Kidney epithelial cell (primary cell): ENCODE results near the gene FAM114A1. TPM values are rescaled to one million over a fixed set of nuclear protein-coding genes. Genes with fewer than 3 reads are reported as not detected.
A peak's percentile ranks its signal among the peaks of the same experiment; 100 is the strongest.

Source experiments
- DNase-seq: peaks from one replicate; pipeline ENCODE4 v3.0.0-alpha.2; 2010; ENCODE audit warnings: low read depth
- H3K27me3 ChIP-seq: 2 replicates; pipeline ENCODE4 v1.6.0; 2011; ENCODE audit warnings: low read length; ENCODE audit not compliant: control insufficient read depth, insufficient read depth
- H3K36me3 ChIP-seq: 2 replicates; pipeline ENCODE4 v1.5.1; 2011; ENCODE audit warnings: low read length; ENCODE audit not compliant: control insufficient read depth, insufficient read depth
- H3K4me3 ChIP-seq: 2 replicates; pipeline ENCODE4 v1.5.1; 2011; ENCODE audit warnings: low read depth, mild to moderate bottlenecking, control low read depth, low read length
- total RNA-seq: library from RNA; depleted of rRNA; stranded (reverse); fragments of >200 nt; gene quantifications from 2 replicates; pipeline ENCODE4 v1.2.3, GENCODE V29; 2015
- TF ChIP-seq, protein P1 (sequence below): IDR thresholded peaks from 2 replicates; pipeline ENCODE4 v1.5.1; 2011; ENCODE audit warnings: mild to moderate bottlenecking, moderate library complexity, low read length, control low read depth, inconsistent platforms; ENCODE audit not compliant: insufficient read depth, poor library complexity, severe bottlenecking

The FAM114A1 gene
- total RNA-seq, 1 donor from 2014 or later = 53.9 TPM

DNA sequence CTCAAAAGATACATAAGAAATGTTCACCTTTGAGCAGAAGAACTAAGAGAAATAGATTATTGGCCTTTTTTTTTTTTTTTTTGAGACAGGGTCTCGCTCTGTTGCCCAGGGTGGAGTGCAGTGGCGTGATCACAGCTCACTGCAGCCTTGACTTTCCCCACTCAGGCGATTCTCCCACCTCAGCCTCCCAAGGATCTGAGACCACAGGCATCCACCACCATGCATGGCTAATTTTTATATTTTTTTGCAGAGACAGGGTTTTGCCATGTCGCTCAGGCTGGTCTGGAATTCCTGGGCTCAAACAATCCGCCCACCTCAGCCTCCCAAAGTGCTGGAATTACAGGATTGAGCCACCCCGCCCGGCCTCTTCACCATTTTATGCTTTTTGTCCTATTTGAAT, 8.1 kb upstream of the FAM114A1 start:
- TF ChIP-seq, protein P1, sequence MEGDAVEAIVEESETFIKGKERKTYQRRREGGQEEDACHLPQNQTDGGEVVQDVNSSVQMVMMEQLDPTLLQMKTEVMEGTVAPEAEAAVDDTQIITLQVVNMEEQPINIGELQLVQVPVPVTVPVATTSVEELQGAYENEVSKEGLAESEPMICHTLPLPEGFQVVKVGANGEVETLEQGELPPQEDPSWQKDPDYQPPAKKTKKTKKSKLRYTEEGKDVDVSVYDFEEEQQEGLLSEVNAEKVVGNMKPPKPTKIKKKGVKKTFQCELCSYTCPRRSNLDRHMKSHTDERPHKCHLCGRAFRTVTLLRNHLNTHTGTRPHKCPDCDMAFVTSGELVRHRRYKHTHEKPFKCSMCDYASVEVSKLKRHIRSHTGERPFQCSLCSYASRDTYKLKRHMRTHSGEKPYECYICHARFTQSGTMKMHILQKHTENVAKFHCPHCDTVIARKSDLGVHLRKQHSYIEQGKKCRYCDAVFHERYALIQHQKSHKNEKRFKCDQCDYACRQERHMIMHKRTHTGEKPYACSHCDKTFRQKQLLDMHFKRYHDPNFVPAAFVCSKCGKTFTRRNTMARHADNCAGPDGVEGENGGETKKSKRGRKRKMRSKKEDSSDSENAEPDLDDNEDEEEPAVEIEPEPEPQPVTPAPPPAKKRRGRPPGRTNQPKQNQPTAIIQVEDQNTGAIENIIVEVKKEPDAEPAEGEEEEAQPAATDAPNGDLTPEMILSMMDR = no peak
- DNase-seq = no peak
- H3K27me3 ChIP-seq = no peaks in the 10 kb centered on the region
- H3K4me3 ChIP-seq = no peak overlapping the region
- H3K36me3 ChIP-seq = no peaks in the 10 kb centered on the region

DNA sequence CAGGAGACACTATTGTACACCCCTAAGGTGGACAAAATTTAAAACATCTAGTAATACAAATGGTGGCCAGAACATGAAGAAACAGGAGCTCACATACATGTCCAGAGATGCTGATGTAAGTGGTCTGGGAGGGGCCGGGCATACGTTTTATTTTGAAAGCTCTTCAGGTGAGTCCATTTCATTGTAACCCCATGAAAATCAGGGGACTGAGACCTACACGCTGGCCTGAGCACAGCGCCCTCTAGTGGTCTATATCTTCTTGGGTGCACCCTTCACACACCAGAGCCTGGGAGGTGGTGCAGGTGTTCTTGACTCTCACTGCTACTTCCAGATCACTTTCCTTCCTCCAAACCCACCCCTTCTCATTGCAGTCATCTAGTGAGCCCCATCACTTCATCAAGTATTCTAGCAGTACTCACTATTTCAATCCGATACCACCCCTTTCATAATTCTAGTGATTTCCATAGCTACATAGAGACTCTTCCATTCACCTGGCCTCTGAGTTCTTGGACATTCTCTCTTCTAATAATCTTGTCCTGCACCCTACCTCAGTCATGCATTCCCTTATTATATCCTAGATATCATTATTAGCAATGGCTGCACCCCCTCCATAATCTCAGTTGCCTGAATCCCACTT, 6.7 kb upstream of the FAM114A1 start:
- H3K27me3 ChIP-seq = no peaks in the 10 kb centered on the region
- H3K4me3 ChIP-seq = no peak overlapping the region
- TF ChIP-seq, protein P1 = peak; percentile 79
- no peaks in the 10 kb centered on the region for H3K36me3 ChIP-seq
- no peak for DNase-seq

DNA sequence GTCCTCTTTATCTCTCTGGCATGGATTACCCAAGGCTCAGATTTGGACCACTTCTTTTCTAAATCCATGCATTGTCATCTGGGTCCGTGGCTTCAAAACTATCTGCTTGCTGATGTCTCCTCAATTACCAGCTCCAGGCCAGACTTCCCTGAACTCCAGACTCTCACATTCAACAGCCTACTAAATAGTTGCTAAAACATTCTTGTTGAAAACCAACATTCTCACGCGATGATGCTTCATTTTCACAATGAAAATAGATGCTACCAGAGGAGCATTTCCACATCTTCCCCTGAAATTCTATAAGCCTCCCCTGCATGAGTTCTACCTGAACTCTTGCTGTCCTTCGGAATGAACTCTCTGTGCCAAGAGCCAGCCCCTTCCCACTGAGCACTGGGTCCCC, 5.8 kb upstream of the FAM114A1 start:
- TF ChIP-seq, protein P1 = no peak
- no peak for DNase-seq
- Histone ChIP-seq H3K36me3 (no peaks in the 10 kb centered on the region), H3K27me3 (no peaks in the 10 kb centered on the region), H3K4me3 (no peak overlapping the region)

DNA sequence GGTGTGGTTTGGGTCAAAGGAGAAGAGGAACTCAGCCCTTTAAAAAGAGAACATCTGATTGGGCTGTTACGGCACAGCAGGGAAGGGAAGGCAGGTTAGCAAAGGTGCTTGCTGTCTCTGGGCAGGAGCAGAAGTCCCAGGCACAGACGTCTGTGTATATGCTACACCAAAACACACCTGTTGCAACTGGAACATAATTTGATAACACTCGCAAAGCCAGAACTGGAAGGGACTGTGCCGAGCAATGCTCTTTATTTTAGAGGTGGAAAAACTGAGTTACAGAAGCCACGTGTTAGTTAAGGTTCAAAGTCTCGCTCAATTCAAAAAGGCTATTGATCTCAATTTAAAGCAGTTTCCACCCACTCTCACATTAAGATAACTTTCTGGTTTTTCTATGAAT, 2.2 kb upstream of the FAM114A1 start:
- no peak for DNase-seq
- Histone ChIP-seq H3K4me3 (no peak overlapping the region), H3K36me3 (no peaks in the 10 kb centered on the region), H3K27me3 (no peaks in the 10 kb centered on the region)
- TF ChIP-seq, protein P1 = no peak

DNA sequence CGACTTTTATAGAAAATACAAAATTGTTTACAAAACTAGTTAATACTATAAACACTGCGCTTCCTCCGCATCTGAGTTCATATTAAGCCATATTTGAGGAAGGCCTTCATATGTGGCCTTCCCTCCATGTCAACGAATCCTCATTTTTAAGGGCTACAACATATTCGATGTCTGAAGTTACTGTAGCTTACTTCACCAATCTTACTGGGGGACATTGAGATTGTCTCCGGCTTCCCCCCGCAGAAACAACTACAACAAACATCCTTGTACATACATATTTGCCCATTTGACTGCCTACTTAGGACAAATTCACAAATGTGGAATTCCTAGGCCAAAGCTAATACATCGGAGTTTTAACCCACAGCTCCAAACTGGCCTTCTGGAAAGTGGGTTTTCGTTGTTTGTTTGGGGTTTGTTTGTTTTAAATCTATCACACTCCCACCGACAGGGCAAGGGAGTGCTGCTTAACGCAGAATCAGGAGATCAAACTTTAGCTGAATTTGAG, 581 bp upstream of the FAM114A1 start:
- no peaks in the 10 kb centered on the region for H3K36me3 ChIP-seq
- H3K4me3 ChIP-seq = peak overlapping the region; percentile 94
- no peak for DNase-seq
- H3K27me3 ChIP-seq = no peaks in the 10 kb centered on the region
- TF ChIP-seq, protein P1 = no peak
